Measurements from ENCODE around the gene CANT1.
"Not testable (repeated sequence)": the region's sequence is repeated elsewhere in the genome, so short reads cannot be mapped to it uniquely, and the experiment has no call there.

CANT1 gene

GRCh38 chr17:79027274-79027924, 17.8 kb upstream of the CANT1 start:
- no peak for DNase-seq

- DNase-seq: no peak
Measured at GRCh38 chr17:79026376-79027273, 17.1 kb upstream of the CANT1 start.

GRCh38 chr17:79024901-79025737, 15.6 kb upstream of the CANT1 start:
- DNase-seq: no peak

GRCh38 chr17:79023886-79024771, 14.6 kb upstream of the CANT1 start, which contains the start of gene C1QTNF1:
C1QTNF1 (plus strand) TSS chr17:79024169; CDS start chr17:79043969, 19,800 bp downstream.
- peak; percentile 29 for DNase-seq

GRCh38 chr17:79023180-79023705, 13.7 kb upstream of the CANT1 start:
- DNase-seq: no peak

- DNase-seq: no peak
Measured at GRCh38 chr17:79022507-79022991, 13.0 kb upstream of the CANT1 start.

- DNase-seq: not testable (repeated sequence)
Measured at GRCh38 chr17:79021929-79022328, 12.4 kb upstream of the CANT1 start.

GRCh38 chr17:79020631-79021301, 11.2 kb upstream of the CANT1 start:
- no peak for DNase-seq

- DNase-seq: peak; percentile 54
Measured at GRCh38 chr17:79019632-79020584, 10.3 kb upstream of the CANT1 start.

GRCh38 chr17:79019261-79019631, 9.7 kb upstream of the CANT1 start:
- DNase-seq: no peak

GRCh38 chr17:79018370-79018695, 8.8 kb upstream of the CANT1 start:
- DNase-seq: no peak

- no peak for DNase-seq
Measured at GRCh38 chr17:79017546-79018369, 8.2 kb upstream of the CANT1 start.

- no peak for DNase-seq
Measured at GRCh38 chr17:79014158-79014758, 4.7 kb upstream of the CANT1 start.

GRCh38 chr17:79012563-79013134, 3.1 kb upstream of the CANT1 start:
- no peak for DNase-seq

- no peak for DNase-seq
Measured at GRCh38 chr17:79011451-79012147, 2.0 kb upstream of the CANT1 start.

GRCh38 chr17:79010304-79010646, 711 bp upstream of the CANT1 start:
- no peak for DNase-seq

- DNase-seq: no peak
Measured at GRCh38 chr17:79008666-79009387, 737 bp downstream of the CANT1 start.

Data from stimulated activated CD4-positive, alpha-beta T cell treated with anti-CD3 and anti-CD28 coated beads, Interleukin-4, amount 100 ng/mL, for 24 hours (primary cell).